ENCODE results near the gene P4HA2.

P4HA2 gene

GRCh38 chr5:132230871-132231270, 3.2 kb upstream of the P4HA2 start:
- no peak overlapping the region for H2AFZ ChIP-seq (ENCODE audit: low read length)
- H3K9me2 ChIP-seq (replicated peaks; ENCODE audit: insufficient read depth, low read length) = no peaks in the 10 kb centered on the region
- H3K27ac ChIP-seq (ENCODE audit: low read length) = no peak overlapping the region
- H3K4me3 ChIP-seq (ENCODE audit: low read length) = no peak overlapping the region
- no peak for TF ChIP-seq EZH2 (optimal IDR thresholded peaks at IDR 0.05; ENCODE audit: low read depth, low read length)
- TF ChIP-seq CTCF (IDR thresholded peaks at IDR 0.05; ENCODE audit: low read length) = no peak
- no peak overlapping the region for H3K4me2 ChIP-seq (ENCODE audit: low read depth, low read length)
- no peaks in the 10 kb centered on the region for H3F3A ChIP-seq (ENCODE audit: insufficient read depth, low read length)
- H3K27me3 ChIP-seq (replicated peaks; ENCODE audit: insufficient read depth, low read length) = no peaks in the 10 kb centered on the region
- no peaks in the 10 kb centered on the region for H4K20me1 ChIP-seq (ENCODE audit: insufficient read depth, low read length)
- H3K79me2 ChIP-seq (ENCODE audit: low read length) = no peaks in the 10 kb centered on the region
- H3K36me3 ChIP-seq (replicated peaks; ENCODE audit: insufficient read depth, low read length) = no peaks in the 10 kb centered on the region
- H3K9ac ChIP-seq (ENCODE audit: low read length) = no peak overlapping the region
- no peaks in the 10 kb centered on the region for H3K4me1 ChIP-seq (ENCODE audit: low read length)
- no peaks in the 10 kb centered on the region for H3K9me3 ChIP-seq (replicated peaks; ENCODE audit: insufficient read depth, low read length)
- no peak for DNase-seq

GRCh38 chr5:132229236-132229635, 1.6 kb upstream of the P4HA2 start:
- no peak overlapping the region for H3K9ac ChIP-seq (ENCODE audit: low read length)
- TF ChIP-seq CTCF (IDR thresholded peaks at IDR 0.05; ENCODE audit: low read length) = no peak
- TF ChIP-seq EZH2 (optimal IDR thresholded peaks at IDR 0.05; ENCODE audit: low read depth, low read length) = no peak
- TF ChIP-seq EZH2phosphoT487 (IDR thresholded peaks at IDR 0.05; ENCODE audit: low read length) = no peak
- H3K27me3 ChIP-seq (replicated peaks; ENCODE audit: insufficient read depth, low read length) = no peaks in the 10 kb centered on the region
- H3K9me2 ChIP-seq (replicated peaks; ENCODE audit: insufficient read depth, low read length) = no peaks in the 10 kb centered on the region
- H3F3A ChIP-seq (ENCODE audit: insufficient read depth, low read length) = no peaks in the 10 kb centered on the region
- H3K27ac ChIP-seq (ENCODE audit: low read length) = no peak overlapping the region
- no peaks in the 10 kb centered on the region for H4K20me1 ChIP-seq (ENCODE audit: insufficient read depth, low read length)
- no peaks in the 10 kb centered on the region for H3K9me3 ChIP-seq (replicated peaks; ENCODE audit: insufficient read depth, low read length)
- no peak overlapping the region for H3K4me2 ChIP-seq (ENCODE audit: low read depth, low read length)
- DNase-seq = no peak
- no peaks in the 10 kb centered on the region for H3K36me3 ChIP-seq (replicated peaks; ENCODE audit: insufficient read depth, low read length)
- H3K4me1 ChIP-seq (ENCODE audit: low read length) = no peaks in the 10 kb centered on the region
- no peak overlapping the region for H3K4me3 ChIP-seq (ENCODE audit: low read length)
- H2AFZ ChIP-seq (ENCODE audit: low read length) = no peak overlapping the region
- no peaks in the 10 kb centered on the region for H3K79me2 ChIP-seq (ENCODE audit: low read length)

DNA sequence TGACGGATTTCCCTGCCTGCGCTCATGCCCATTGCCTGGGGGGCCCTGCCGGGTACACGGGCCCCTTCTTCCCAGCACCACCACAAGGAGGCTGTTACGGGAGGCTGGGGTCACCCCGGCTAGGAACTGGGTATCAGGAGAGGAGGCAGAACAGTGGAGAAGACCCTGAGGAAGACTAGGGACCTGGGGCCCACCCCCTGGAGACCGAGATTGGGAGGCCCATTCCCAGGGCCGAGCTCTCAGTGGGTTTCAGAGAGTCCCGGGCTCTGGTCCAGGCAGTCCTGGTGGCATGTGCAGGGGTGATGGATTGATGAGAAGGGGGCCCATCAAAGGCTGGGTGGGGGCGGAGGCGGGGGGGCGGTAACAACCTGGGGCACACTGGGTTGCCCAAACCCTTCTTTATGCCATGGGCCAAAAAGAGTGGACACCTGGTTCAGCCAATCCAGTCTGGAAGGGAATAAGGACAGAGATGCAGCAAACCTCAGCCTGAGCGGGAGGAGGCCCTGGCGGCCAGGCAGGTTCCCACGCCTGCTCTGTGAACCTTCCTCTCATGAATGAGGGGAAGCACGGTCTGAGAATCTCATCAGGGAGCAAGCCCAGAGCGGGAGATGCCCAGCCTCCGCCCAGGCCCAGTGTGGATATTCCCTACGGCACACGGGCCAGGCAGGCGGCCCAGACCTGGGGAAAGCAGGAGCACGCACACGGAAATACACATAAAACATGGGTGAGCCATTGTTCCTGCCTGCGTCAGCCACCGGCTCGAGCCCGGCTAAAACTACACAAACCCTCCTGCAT, 785 bp upstream of the P4HA2 start:
- Histone ChIP-seq H3K9ac (ENCODE audit: low read length) (peak overlapping the region; percentile 48; the same call in 1 of the 2 replicates), H3K79me2 (ENCODE audit: low read length) (no peaks in the 10 kb centered on the region), H3K4me2 (ENCODE audit: low read depth, low read length) (peak overlapping the region; percentile 94), H3K4me3 (ENCODE audit: low read length) (peak overlapping the region; percentile 73), H4K20me1 (ENCODE audit: insufficient read depth, low read length) (no peaks in the 10 kb centered on the region), H3K9me3 (replicated peaks; ENCODE audit: insufficient read depth, low read length) (no peaks in the 10 kb centered on the region), H2AFZ (ENCODE audit: low read length) (peak overlapping the region; percentile 89), H3K4me1 (ENCODE audit: low read length) (no peaks in the 10 kb centered on the region), H3K27me3 (replicated peaks; ENCODE audit: insufficient read depth, low read length) (no peaks in the 10 kb centered on the region), H3K27ac (ENCODE audit: low read length) (no peak overlapping the region), H3F3A (ENCODE audit: insufficient read depth, low read length) (no peaks in the 10 kb centered on the region), H3K9me2 (replicated peaks; ENCODE audit: insufficient read depth, low read length) (no peaks in the 10 kb centered on the region), H3K36me3 (replicated peaks; ENCODE audit: insufficient read depth, low read length) (no peaks in the 10 kb centered on the region)
- TF ChIP-seq EZH2phosphoT487 (IDR thresholded peaks at IDR 0.05; ENCODE audit: low read length) = no peak
- TF ChIP-seq EZH2 (optimal IDR thresholded peaks at IDR 0.05; ENCODE audit: low read depth, low read length) = no peak
- no peak for TF ChIP-seq CTCF (IDR thresholded peaks at IDR 0.05; ENCODE audit: low read length)
- DNase-seq = no peak

Data from MM.1S (cell line).